ENCODE data around the gene SERPINB11. TPM values are rescaled to one million over a fixed set of nuclear protein-coding genes. Genes with fewer than 3 reads are reported as not detected.

SERPINB11 gene
- total RNA-seq, 2 experiments from 2014 or later = not detected

DNA sequence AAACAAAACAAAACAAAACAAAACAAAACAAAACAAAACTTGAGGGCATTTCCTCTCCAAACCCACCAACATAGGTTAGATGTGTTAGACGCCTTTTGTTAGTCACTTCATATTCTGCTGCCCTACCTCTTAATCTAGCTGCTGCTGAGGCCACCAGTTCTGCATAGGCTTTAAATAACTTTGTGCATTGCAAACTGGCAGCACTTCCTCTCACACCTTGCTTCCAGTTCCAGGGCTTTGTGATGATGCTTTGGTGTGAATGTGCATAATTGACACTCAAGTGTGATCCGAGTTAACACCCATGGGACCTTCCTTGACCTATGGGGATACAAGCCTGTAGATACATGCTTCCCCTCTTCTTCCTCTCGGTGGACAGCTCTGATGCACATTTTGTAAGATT is 2.3 kb upstream of the SERPINB11 start:
- no peak for ATAC-seq
- intact Hi-C loops (cut with micrococcal nuclease) = no loop called here
- TF ChIP-seq, protein P1, sequence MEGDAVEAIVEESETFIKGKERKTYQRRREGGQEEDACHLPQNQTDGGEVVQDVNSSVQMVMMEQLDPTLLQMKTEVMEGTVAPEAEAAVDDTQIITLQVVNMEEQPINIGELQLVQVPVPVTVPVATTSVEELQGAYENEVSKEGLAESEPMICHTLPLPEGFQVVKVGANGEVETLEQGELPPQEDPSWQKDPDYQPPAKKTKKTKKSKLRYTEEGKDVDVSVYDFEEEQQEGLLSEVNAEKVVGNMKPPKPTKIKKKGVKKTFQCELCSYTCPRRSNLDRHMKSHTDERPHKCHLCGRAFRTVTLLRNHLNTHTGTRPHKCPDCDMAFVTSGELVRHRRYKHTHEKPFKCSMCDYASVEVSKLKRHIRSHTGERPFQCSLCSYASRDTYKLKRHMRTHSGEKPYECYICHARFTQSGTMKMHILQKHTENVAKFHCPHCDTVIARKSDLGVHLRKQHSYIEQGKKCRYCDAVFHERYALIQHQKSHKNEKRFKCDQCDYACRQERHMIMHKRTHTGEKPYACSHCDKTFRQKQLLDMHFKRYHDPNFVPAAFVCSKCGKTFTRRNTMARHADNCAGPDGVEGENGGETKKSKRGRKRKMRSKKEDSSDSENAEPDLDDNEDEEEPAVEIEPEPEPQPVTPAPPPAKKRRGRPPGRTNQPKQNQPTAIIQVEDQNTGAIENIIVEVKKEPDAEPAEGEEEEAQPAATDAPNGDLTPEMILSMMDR (IDR thresholded peaks at IDR 0.05) = no peak
- CTCF ChIA-PET = no interaction called here
- Mint-ChIP-seq H3K27me3 (no peaks in the 10 kb centered on the region), H3K4me3 (no peak overlapping the region), H3K27ac (no peak overlapping the region), H3K36me3 (ENCODE audit: low read depth) (no peaks in the 10 kb centered on the region), H3K9me3 (no peaks in the 10 kb centered on the region), H3K4me1 (ENCODE audit: low read depth) (no peaks in the 10 kb centered on the region)
- DNase-seq = no peak
- POLR2A ChIA-PET = no interaction called here

GRCh38 chr18:63701952-63702351 is 808 bp upstream of the SERPINB11 start:
- CTCF ChIA-PET = no interaction called here
- POLR2A ChIA-PET = no interaction called here

GRCh38 chr18:63705401-63705800 is 2.6 kb downstream of the SERPINB11 start:
- no peak for ATAC-seq
- no peak overlapping the region for H3K27ac Mint-ChIP-seq
- no peaks in the 10 kb centered on the region for H3K36me3 Mint-ChIP-seq (ENCODE audit: low read depth)
- H3K4me3 Mint-ChIP-seq = no peak overlapping the region
- no peak for DNase-seq
- CTCF ChIA-PET = no interaction called here
- POLR2A ChIA-PET = no interaction called here
- intact Hi-C loops (cut with micrococcal nuclease) = no loop called here
- H3K9me3 Mint-ChIP-seq = no peaks in the 10 kb centered on the region
- TF ChIP-seq, protein P1 (IDR thresholded peaks at IDR 0.05) = no peak
- no peaks in the 10 kb centered on the region for H3K4me1 Mint-ChIP-seq (ENCODE audit: low read depth)
- no peaks in the 10 kb centered on the region for H3K27me3 Mint-ChIP-seq

More at GRCh38 chr18:63701952-63702351, 808 bp upstream of the SERPINB11 start:
- H3K27ac Mint-ChIP-seq = no peak overlapping the region
- no peaks in the 10 kb centered on the region for H3K9me3 Mint-ChIP-seq
- H3K27me3 Mint-ChIP-seq = no peaks in the 10 kb centered on the region
- H3K4me3 Mint-ChIP-seq = no peak overlapping the region
- H3K4me1 Mint-ChIP-seq (ENCODE audit: low read depth) = no peaks in the 10 kb centered on the region
- no peaks in the 10 kb centered on the region for H3K36me3 Mint-ChIP-seq (ENCODE audit: low read depth)
- TF ChIP-seq, protein P1 (IDR thresholded peaks at IDR 0.05) = no peak
- DNase-seq (no peak), ATAC-seq (no peak)
- intact Hi-C loops (cut with micrococcal nuclease) = no loop called here

- no peak overlapping the region for H3K4me3 Mint-ChIP-seq
- H3K27ac Mint-ChIP-seq = no peak overlapping the region
- DNase-seq (no peak), ATAC-seq (no peak)
- ChIA-PET POLR2A (no interaction called here), CTCF (no interaction called here)
- TF ChIP-seq, protein P1 (IDR thresholded peaks at IDR 0.05) = no peak
- intact Hi-C loops (cut with micrococcal nuclease) = no loop called here
- H3K9me3 Mint-ChIP-seq = peaks cover 1% of the 10 kb centered on the region
- H3K27me3 Mint-ChIP-seq = no peaks in the 10 kb centered on the region
- no peaks in the 10 kb centered on the region for H3K36me3 Mint-ChIP-seq (ENCODE audit: low read depth)
- H3K4me1 Mint-ChIP-seq (ENCODE audit: low read depth) = no peaks in the 10 kb centered on the region
Observed at GRCh38 chr18:63707816-63708215, 5.1 kb downstream of the SERPINB11 start.

- intact Hi-C loops (cut with micrococcal nuclease) = no loop called here
- no peak overlapping the region for H3K4me3 Mint-ChIP-seq
- H3K36me3 Mint-ChIP-seq (ENCODE audit: low read depth) = no peaks in the 10 kb centered on the region
- TF ChIP-seq, protein P1 (IDR thresholded peaks at IDR 0.05) = no peak
- no peak for DNase-seq
- H3K9me3 Mint-ChIP-seq = peaks cover 4% of the 10 kb centered on the region
- CTCF ChIA-PET = no interaction called here
- no peaks in the 10 kb centered on the region for H3K4me1 Mint-ChIP-seq (ENCODE audit: low read depth)
- no peak for ATAC-seq
- no peak overlapping the region for H3K27ac Mint-ChIP-seq
- no peaks in the 10 kb centered on the region for H3K27me3 Mint-ChIP-seq
- POLR2A ChIA-PET = no interaction called here
Observed at GRCh38 chr18:63708650-63709049, 5.9 kb downstream of the SERPINB11 start.

Measured in activated CD8-positive, alpha-beta T cell treated with anti-CD3 and anti-CD28 coated beads for 36 hours (primary cell).